Mesenchymal stem cell (in vitro differentiated cells and primary cell): ENCODE data around the gene ACSS1.
A peak's percentile ranks its signal among the peaks of the same experiment; 100 is the strongest.

Experiments
- DNase-seq: peaks from one replicate; pipeline ENCODE4 v3.0.0-alpha.2; 2013
- H2AFZ ChIP-seq: one replicate; pipeline ENCODE4 v1.6.1; 2013; ENCODE audit warnings: low read depth, mild to moderate bottlenecking, control low read depth, inconsistent platforms, low read length, moderate library complexity
- H2AK5ac ChIP-seq: 2 replicates; pipeline ENCODE4 v1.6.1; 2013; ENCODE audit warnings: low read length, moderate library complexity, mild to moderate bottlenecking, inconsistent platforms; ENCODE audit not compliant: severe bottlenecking
- H2BK120ac ChIP-seq: one replicate; pipeline ENCODE4 v1.6.1; 2013; ENCODE audit warnings: low read depth, mild to moderate bottlenecking, inconsistent platforms, low read length, moderate library complexity
- H2BK12ac ChIP-seq, 2 experiments: one replicate each; pipeline ENCODE4 v1.6.1; 2013; ENCODE audit warnings: inconsistent platforms in 2 of 2, low read length in 2 of 2, mild to moderate bottlenecking in 2 of 2, moderate library complexity in 2 of 2, control low read depth in 1 of 2
- H2BK15ac ChIP-seq: one replicate; pipeline ENCODE4 v1.6.1; 2013; ENCODE audit warnings: mild to moderate bottlenecking, low read depth, inconsistent platforms; ENCODE audit not compliant: poor library complexity, severe bottlenecking
- H2BK5ac ChIP-seq: 2 replicates; pipeline ENCODE4 v1.6.1; 2013; ENCODE audit warnings: low read depth, mild to moderate bottlenecking, low read length, control low read depth, inconsistent platforms; ENCODE audit not compliant: poor library complexity, severe bottlenecking
- H3K14ac ChIP-seq, 2 experiments: one replicate each; pipeline ENCODE4 v1.6.1; 2013; ENCODE audit warnings: inconsistent platforms in 2 of 2, low read length in 2 of 2, control low read depth in 1 of 2, mild to moderate bottlenecking in 1 of 2, moderate library complexity in 1 of 2
- H3K18ac ChIP-seq, 2 experiments: one replicate each; pipeline ENCODE4 v1.6.1; 2013; ENCODE audit warnings: inconsistent platforms in 2 of 2, low read length in 2 of 2, control low read depth in 1 of 2, low read depth in 1 of 2, mild to moderate bottlenecking in 1 of 2
- H3K23ac ChIP-seq, 2 experiments: one replicate each; pipeline ENCODE4 v1.6.1; 2013; ENCODE audit warnings: inconsistent platforms in 2 of 2, low read length in 2 of 2, mild to moderate bottlenecking in 2 of 2, moderate library complexity in 2 of 2, control low read depth in 1 of 2
- H3K27ac ChIP-seq: 2 replicates; pipeline ENCODE4 v1.5.1; 2013; ENCODE audit warnings: mild to moderate bottlenecking, moderate library complexity, low read length, control low read depth, inconsistent platforms; ENCODE audit not compliant: poor library complexity, severe bottlenecking
- H3K27me3 ChIP-seq, 2 experiments: 2 replicates each; pipeline versions ENCODE4 v1.6.1 to v1.7.0; 2013; ENCODE audit warnings: low read length in 2 of 2, mild to moderate bottlenecking in 2 of 2, moderate library complexity in 2 of 2, control low read depth in 1 of 2, inconsistent platforms in 1 of 2; ENCODE audit not compliant: control insufficient read depth in 1 of 2, insufficient read depth in 1 of 2
- H3K36me3 ChIP-seq, 2 experiments: 2 replicates each; pipeline versions ENCODE4 v1.6.1 to v1.7.0; 2013; ENCODE audit warnings: low read length in 2 of 2, control low read depth in 1 of 2, inconsistent platforms in 1 of 2, low read depth in 1 of 2, mild to moderate bottlenecking in 1 of 2; ENCODE audit not compliant: insufficient read depth in 2 of 2, control insufficient read depth in 1 of 2
- H3K4ac ChIP-seq, 2 experiments: one replicate each; pipeline ENCODE4 v1.6.1; 2013; ENCODE audit warnings: inconsistent platforms in 2 of 2, low read length in 2 of 2, mild to moderate bottlenecking in 2 of 2, moderate library complexity in 2 of 2, control low read depth in 1 of 2, low read depth in 1 of 2
- H3K4me1 ChIP-seq: 2 replicates; pipeline ENCODE4 v1.6.1; 2013; ENCODE audit warnings: low read depth, low read length, control low read depth; ENCODE audit not compliant: control insufficient read depth, insufficient read depth
- H3K4me2 ChIP-seq: 2 replicates; pipeline ENCODE4 v1.6.1; 2013; ENCODE audit warnings: low read length, mild to moderate bottlenecking, inconsistent platforms; ENCODE audit not compliant: poor library complexity, severe bottlenecking
- H3K4me3 ChIP-seq, 2 experiments: 2 replicates each; pipeline versions ENCODE4 v1.5.1 to v1.7.0; 2013; ENCODE audit warnings: low read length in 2 of 2, mild to moderate bottlenecking in 2 of 2, control low read depth in 1 of 2, low read depth in 1 of 2; ENCODE audit not compliant: insufficient read depth in 1 of 2
- H3K79me1 ChIP-seq: replicated peaks from 2 replicates; pipeline ENCODE4 v1.6.1; 2013; ENCODE audit warnings: mild to moderate bottlenecking, control low read depth, low read length, inconsistent platforms; ENCODE audit not compliant: poor library complexity, severe bottlenecking
- H3K9ac ChIP-seq: 2 replicates; pipeline ENCODE4 v1.7.0; 2013; ENCODE audit warnings: mild to moderate bottlenecking, low read length, moderate library complexity
- H3K9me3 ChIP-seq: 2 replicates; pipeline ENCODE4 v1.7.0; 2013; ENCODE audit warnings: mild to moderate bottlenecking, low read length; ENCODE audit not compliant: control insufficient read depth
- H4K8ac ChIP-seq: one replicate; pipeline ENCODE4 v1.6.1; 2013; ENCODE audit warnings: inconsistent platforms, mild to moderate bottlenecking, low read length, moderate library complexity
- H4K91ac ChIP-seq: one replicate; pipeline ENCODE4 v1.6.1; 2013; ENCODE audit warnings: mild to moderate bottlenecking, low read length, inconsistent platforms
- WGBS: methylation state at CpG from one replicate; pipeline ENCODE4 v1.1.7; 2013; ENCODE audit warnings: mixed read lengths; 5-methylcytosine and 5-hydroxymethylcytosine counted together

The ACSS1 gene

GRCh38 chr20:25042531-25043498 is 15.1 kb downstream of the ACSS1 start:
- peak overlapping the region in 1 of 2 experiments; percentile 44 for H3K14ac ChIP-seq
- no peak overlapping the region for H4K91ac ChIP-seq
- DNase-seq = no peak
- H3K4me2 ChIP-seq = no peak overlapping the region
- no peak overlapping the region for H2BK120ac ChIP-seq
- no peak overlapping the region for H3K18ac ChIP-seq
- H3K27ac ChIP-seq = no peak overlapping the region
- peaks cover 26% of the 10 kb centered on the region for H3K4me1 ChIP-seq
- H2AK5ac ChIP-seq = no peak overlapping the region
- 69% methylated on average over 10 of the region's 14 CpGs for WGBS
- peaks cover 0 to 11% of the 10 kb centered on the region in 2 experiments for H3K36me3 ChIP-seq
- peaks cover 4 to 20% of the 10 kb centered on the region in 2 experiments for H3K27me3 ChIP-seq
- no peak overlapping the region for H3K9ac ChIP-seq
- no peak overlapping the region for H4K8ac ChIP-seq
- H2BK12ac ChIP-seq = no peak overlapping the region
- H3K79me1 ChIP-seq = no peaks in the 10 kb centered on the region
- no peaks in the 10 kb centered on the region for H3K9me3 ChIP-seq
- no peak overlapping the region for H2BK5ac ChIP-seq
- no peak overlapping the region for H3K4ac ChIP-seq
- no peak overlapping the region for H3K23ac ChIP-seq
- H3K4me3 ChIP-seq = peak overlapping the region in 1 of 2 experiments; percentile 7
- no peak overlapping the region for H2BK15ac ChIP-seq
- peak overlapping the region; percentile 49 for H2AFZ ChIP-seq

- H3K4me3 ChIP-seq = peak overlapping the region in 1 of 2 experiments; percentile 7
- no peak overlapping the region for H2AFZ ChIP-seq
- no peaks in the 10 kb centered on the region for H3K79me1 ChIP-seq
- no peak overlapping the region for H3K23ac ChIP-seq
- no peak overlapping the region for H2BK120ac ChIP-seq
- H3K27me3 ChIP-seq = peaks cover 0 to 19% of the 10 kb centered on the region in 2 experiments
- peaks cover 32% of the 10 kb centered on the region for H3K4me1 ChIP-seq
- WGBS = 90% methylated on average over 21 of the region's 21 CpGs
- no peak for DNase-seq
- H3K18ac ChIP-seq = no peak overlapping the region
- H3K4me2 ChIP-seq = no peak overlapping the region
- no peak overlapping the region for H3K4ac ChIP-seq
- no peak overlapping the region for H2BK5ac ChIP-seq
- H4K8ac ChIP-seq = no peak overlapping the region
- H2BK12ac ChIP-seq = no peak overlapping the region
- no peak overlapping the region for H3K27ac ChIP-seq
- no peaks in the 10 kb centered on the region for H3K9me3 ChIP-seq
- H4K91ac ChIP-seq = no peak overlapping the region
- no peak overlapping the region for H3K9ac ChIP-seq
- no peak overlapping the region for H2AK5ac ChIP-seq
- H3K14ac ChIP-seq = no peak overlapping the region
- H3K36me3 ChIP-seq = peaks cover 0 to 8% of the 10 kb centered on the region in 2 experiments
- H2BK15ac ChIP-seq = no peak overlapping the region
Observed at GRCh38 chr20:25041813-25042530, 16.0 kb downstream of the ACSS1 start.

GRCh38 chr20:25040438-25040831 is 17.5 kb downstream of the ACSS1 start:
- no peak overlapping the region for H3K23ac ChIP-seq
- peaks cover 23% of the 10 kb centered on the region for H3K4me1 ChIP-seq
- no peak overlapping the region for H2AK5ac ChIP-seq
- H2AFZ ChIP-seq = no peak overlapping the region
- no peak overlapping the region for H3K14ac ChIP-seq
- peaks cover 0 to 19% of the 10 kb centered on the region in 2 experiments for H3K27me3 ChIP-seq
- H4K8ac ChIP-seq = no peak overlapping the region
- peaks cover 0 to 7% of the 10 kb centered on the region in 2 experiments for H3K36me3 ChIP-seq
- no peak overlapping the region for H2BK15ac ChIP-seq
- H3K9ac ChIP-seq = no peak overlapping the region
- no peak overlapping the region for H3K27ac ChIP-seq
- no peak overlapping the region for H3K4me3 ChIP-seq
- H2BK12ac ChIP-seq = no peak overlapping the region
- no peak overlapping the region for H3K4ac ChIP-seq
- no peak overlapping the region for H3K18ac ChIP-seq
- H2BK120ac ChIP-seq = no peak overlapping the region
- H3K79me1 ChIP-seq = no peaks in the 10 kb centered on the region
- H4K91ac ChIP-seq = no peak overlapping the region
- no peak overlapping the region for H3K4me2 ChIP-seq
- WGBS = 78% methylated on average over 6 of the region's 6 CpGs
- no peaks in the 10 kb centered on the region for H3K9me3 ChIP-seq
- no peak for DNase-seq
- no peak overlapping the region for H2BK5ac ChIP-seq
